H7 (cell line): Measurements from ENCODE around the gene TSPAN2. TPM values are rescaled to one million over a fixed set of nuclear protein-coding genes. Genes with fewer than 3 reads are reported as not detected.

Source experiments
- DNase-seq: peaks from one replicate; pipeline ENCODE4 v3.0.0; 2012
- H3K27me3 ChIP-seq: 2 replicates; pipeline ENCODE4 v1.6.0; 2011; ENCODE audit warnings: mild to moderate bottlenecking, low read length; ENCODE audit not compliant: control insufficient read depth, insufficient read depth
- H3K36me3 ChIP-seq: replicated peaks from 2 replicates; pipeline ENCODE4 v1.5.1; 2011; ENCODE audit warnings: low read length; ENCODE audit not compliant: control insufficient read depth, insufficient read depth
- H3K4me3 ChIP-seq: 2 replicates; pipeline ENCODE4 v1.5.1; 2011; ENCODE audit warnings: low read depth, mild to moderate bottlenecking, control low read depth, low read length, moderate library complexity; ENCODE audit not compliant: insufficient read depth
- total RNA-seq: library from RNA; depleted of rRNA; stranded (reverse); fragments of >200 nt; shearing (Covaris generic); gene quantifications from 2 replicates; pipeline ENCODE4 v1.2.3, GENCODE V29; 2014; rRNA removed

The TSPAN2 gene
- total RNA-seq, 1 experiment from 2014 or later, result 5.1 TPM

DNA sequence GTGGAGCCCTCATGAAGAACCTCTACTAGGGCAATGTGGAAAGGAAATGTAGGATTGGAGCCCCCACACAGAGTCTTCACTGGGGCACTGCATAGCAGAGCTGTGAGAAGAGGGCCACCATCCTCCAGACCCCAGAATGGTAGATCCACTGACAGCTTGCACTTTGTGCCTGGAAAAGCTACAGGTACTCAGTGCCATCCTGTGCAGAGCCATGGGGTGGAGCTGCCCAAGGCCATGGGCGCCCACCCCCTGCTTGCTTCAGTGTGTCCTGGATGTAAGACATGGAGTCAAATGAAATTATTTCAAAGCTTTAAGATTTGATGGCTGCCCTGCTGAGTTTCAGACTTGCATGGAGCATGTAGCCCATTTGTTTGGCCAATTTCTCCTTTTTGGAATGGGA is 76.9 kb downstream of the TSPAN2 start:
- Histone ChIP-seq H3K36me3 (no peaks in the 10 kb centered on the region), H3K27me3 (no peaks in the 10 kb centered on the region), H3K4me3 (no peak overlapping the region)
- DNase-seq, result no peak

DNA sequence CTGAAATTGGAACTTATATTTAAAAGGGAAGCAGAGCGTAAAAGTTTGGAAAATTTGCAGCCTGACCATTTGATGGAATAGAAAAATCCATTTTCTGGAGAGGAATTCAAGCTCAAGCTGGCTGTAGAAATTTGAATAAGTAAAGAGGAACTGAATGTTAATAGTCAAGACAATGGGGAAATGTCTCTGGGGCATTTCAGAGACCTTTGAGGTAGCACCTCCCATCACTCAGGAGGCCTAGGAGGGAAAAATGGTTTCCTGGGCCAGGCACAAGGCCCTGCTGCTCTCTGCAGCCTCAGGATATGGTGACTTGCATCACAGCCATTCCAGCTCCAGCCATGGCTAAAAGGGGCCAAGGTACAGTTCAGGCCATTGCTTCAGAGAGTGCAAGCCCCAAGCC is 77.3 kb downstream of the TSPAN2 start:
- no peaks in the 10 kb centered on the region for H3K27me3 ChIP-seq

DNA sequence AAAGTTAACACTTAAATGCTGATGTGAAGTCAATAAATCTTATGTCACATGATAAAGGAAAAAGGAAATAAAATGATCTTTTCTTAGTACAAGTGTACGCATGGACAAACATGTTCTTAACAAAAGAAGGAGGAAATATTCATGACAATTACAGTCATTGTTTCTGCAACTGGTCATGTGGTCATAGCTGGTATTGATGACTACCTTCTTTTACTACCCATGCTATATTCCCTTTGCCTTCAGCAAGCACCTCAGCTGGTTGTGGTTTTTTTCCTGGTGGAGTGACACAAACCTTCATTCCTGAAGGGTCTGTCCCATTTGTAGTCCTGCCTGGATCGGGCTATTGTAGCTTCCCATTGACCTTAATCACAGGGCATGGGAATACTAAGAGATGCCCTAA is 83.1 kb downstream of the TSPAN2 start:
- Histone ChIP-seq H3K27me3 (no peaks in the 10 kb centered on the region), H3K36me3 (no peaks in the 10 kb centered on the region), H3K4me3 (no peak overlapping the region)
- no peak for DNase-seq

More for the DNA sequence above, 77.3 kb downstream of the TSPAN2 start:
- Histone ChIP-seq H3K4me3 (no peak overlapping the region), H3K36me3 (no peaks in the 10 kb centered on the region)
- DNase-seq, result no peak

Other genes with a start within 250 kb of the TSPAN2 start
- not detected in 2 replicates for gene SYCP1, start 234.6 kb downstream of the TSPAN2 start, total RNA-seq
- not detected in 2 replicates for gene TSHB, start 59.7 kb downstream of the TSPAN2 start, total RNA-seq
- gene NGF, start 248.7 kb upstream of the TSPAN2 start, total RNA-seq, result 0.14 TPM in 1 of 2 replicates, not detected in the other